K562 (cell line): Measurements from ENCODE around the gene CACNA1I. TPM values are rescaled to one million over a fixed set of nuclear protein-coding genes. Genes with fewer than 3 reads are reported as not detected.

Experiments used
- ATAC-seq: fragments of 200-7000 bp; cut with Tn5 transposase; 3 replicates; pipeline ENCODE4 v1.9.1; 2020; ENCODE audit warnings: moderate library complexity
- BruUV-seq: library from RNA; stranded (reverse); fragments of 400-500 nt; replicated peaks from 2 replicates; lab custom pipeline; 2021; lab: Mats Ljungman, UMichigan
- CTCF ChIA-PET: fragments of 300-600 bp; formaldehyde crosslinking; extraction: SDS; loops from one replicate; lab custom pipeline; 2021; ENCODE audit warnings: low intra/inter-chr PET ratio; lab: Yijun Ruan, JAX
- POLR2A ChIA-PET: fragments of 300-600, 350-650 bp; sonication (Branson Sonifier 250); formaldehyde crosslinking; extraction: SDS; loops from one replicate; lab custom pipeline; 2021; ENCODE audit warnings: antibody characterized with exemption, inconsistent platforms; lab: Yijun Ruan, JAX
- DNase-seq, 4 experiments: peaks; one replicate each; pipeline versions ENCODE4 v3.0.0 to v3.0.0-alpha.2; 2011 to 2018; ENCODE audit warnings: low spot score in 3 of 4, mixed read lengths in 3 of 4; ENCODE audit errors: extremely low read depth in 1 of 4
- FAIRE-seq: peaks from 2 replicates; lab custom pipeline; 2011; peaks lifted over from hg19 to GRCh38; lab: Jason Lieb, UNC
- H2AFZ ChIP-seq: 2 replicates; pipeline ENCODE4 v1.6.0; 2011; ENCODE audit warnings: low read depth, low read length, control low read depth, inconsistent platforms
- H3K27ac ChIP-seq: fragments of 200-600 bp; 3 replicates; pipeline ENCODE4 v1.8.0; 2011; ENCODE audit warnings: low read depth, mild to moderate bottlenecking, control low read depth, inconsistent platforms, low read length, moderate library complexity, mixed read lengths; ENCODE audit errors: extremely low read depth
- H3K27me3 ChIP-seq, 2 experiments: fragments of 300-600 bp in 1 of 2; 2 replicates in 1 of 2; 3 replicates in 1 of 2; pipeline versions ENCODE4 v1.6.0 to v1.8.0; 2011; ENCODE audit warnings: inconsistent platforms in 2 of 2, low read length in 2 of 2, mild to moderate bottlenecking in 1 of 2, mixed read lengths in 1 of 2, moderate library complexity in 1 of 2; ENCODE audit not compliant: control insufficient read depth in 2 of 2, insufficient read depth in 2 of 2
- H3K36me3 ChIP-seq: fragments of 300-600 bp; 3 replicates; pipeline ENCODE4 v1.8.0; 2011; ENCODE audit warnings: mild to moderate bottlenecking, low read length, inconsistent platforms; ENCODE audit not compliant: control insufficient read depth, insufficient read depth
- H3K4me1 ChIP-seq, 2 experiments: fragments of 200-600 bp in 1 of 2; replicated peaks in 1 of 2; 2 replicates in 1 of 2; 3 replicates in 1 of 2; pipeline versions ENCODE4 v1.5.1 to v1.8.0; 2011; ENCODE audit warnings: inconsistent platforms in 2 of 2, low read length in 2 of 2, mild to moderate bottlenecking in 1 of 2, mixed read lengths in 1 of 2, moderate library complexity in 1 of 2; ENCODE audit not compliant: control insufficient read depth in 2 of 2, insufficient read depth in 2 of 2
- H3K4me2 ChIP-seq: 2 replicates; pipeline ENCODE4 v1.6.1; 2011; ENCODE audit warnings: low read length, control low read depth, inconsistent platforms, mixed read lengths; ENCODE audit not compliant: insufficient read depth
- H3K4me3 ChIP-seq: fragments of 200-600 bp; sonication (generic), shearing (Covaris generic); 2 replicates; pipeline ENCODE4 v1.5.1; 2016; ENCODE audit warnings: control low read depth, inconsistent platforms
- H3K79me2 ChIP-seq: fragments of 200-600 bp; 3 replicates; pipeline ENCODE4 v1.8.0; 2011; ENCODE audit warnings: low read length, inconsistent platforms; ENCODE audit not compliant: control insufficient read depth, insufficient read depth
- H3K9ac ChIP-seq, 2 experiments: 2 replicates each; pipeline versions ENCODE4 v1.6.0 to v1.6.1; 2011; ENCODE audit warnings: low read depth in 2 of 2, low read length in 2 of 2, control low read depth in 1 of 2, inconsistent platforms in 1 of 2, mild to moderate bottlenecking in 1 of 2, mixed read lengths in 1 of 2; ENCODE audit not compliant: insufficient read depth in 1 of 2
- H3K9me1 ChIP-seq: one replicate; pipeline ENCODE4 v1.6.0; 2011; ENCODE audit warnings: inconsistent platforms, mild to moderate bottlenecking, low read length, moderate library complexity; ENCODE audit not compliant: control insufficient read depth, insufficient read depth
- H3K9me3 ChIP-seq: replicated peaks from 2 replicates; pipeline ENCODE4 v1.5.1; 2011; ENCODE audit warnings: low read depth, low read length, inconsistent platforms; ENCODE audit not compliant: control insufficient read depth, insufficient read depth
- H4K20me1 ChIP-seq: replicated peaks from 2 replicates; pipeline ENCODE4 v1.6.1; 2011; ENCODE audit warnings: low read length, inconsistent platforms, mixed read lengths; ENCODE audit not compliant: control insufficient read depth, insufficient read depth
- ARID2 ChIP-seq: fragments of 450-650 bp; IDR thresholded peaks from 2 replicates; pipeline ENCODE4 v1.6.1; 2017; ENCODE audit warnings: antibody characterized with exemption, mild to moderate bottlenecking
- BRD4 ChIP-seq: fragments of 200-600 bp; sonication (generic); IDR thresholded peaks from 2 replicates; pipeline ENCODE4 v1.6.1; 2017; ENCODE audit warnings: inconsistent platforms
- GATA2 ChIP-seq: sonication (generic); formaldehyde crosslinking; IDR thresholded peaks from 2 replicates; pipeline ENCODE4 v1.4.0; 2020; ENCODE audit warnings: mild to moderate bottlenecking, missing genetic modification reagents
- HDAC8 ChIP-seq: fragments of 450-650 bp; IDR thresholded peaks from 2 replicates; pipeline ENCODE4 v1.6.1; 2016; ENCODE audit warnings: mild to moderate bottlenecking, missing genetic modification characterization, moderate library complexity, missing compliant biosample characterization
- KDM1A ChIP-seq, 2 experiments: fragments of 450-650 bp; IDR thresholded peaks; 2 replicates each; pipeline ENCODE4 v1.6.1; 2016; ENCODE audit warnings: mild to moderate bottlenecking in 2 of 2
- MEF2A ChIP-seq: IDR thresholded peaks from 2 replicates; pipeline ENCODE4 v1.6.1; 2011; ENCODE audit warnings: low read depth, mild to moderate bottlenecking, low read length, moderate library complexity; ENCODE audit not compliant: control insufficient read depth
- MYNN ChIP-seq, 2 experiments: sonication (generic); formaldehyde crosslinking in 1 of 2; IDR thresholded peaks; 2 replicates each; pipeline versions ENCODE4 v1.5.0 to v1.6.1; 2016 to 2020; ENCODE audit warnings: antibody characterized with exemption in 1 of 2, missing genetic modification reagents in 1 of 2
- PYGO2 ChIP-seq: fragments of 450-650 bp; IDR thresholded peaks from 2 replicates; pipeline ENCODE4 v1.6.1; 2016; ENCODE audit warnings: mild to moderate bottlenecking, missing genetic modification characterization, moderate library complexity, missing compliant biosample characterization
- SMARCC2 ChIP-seq: fragments of 450-650 bp; IDR thresholded peaks from 2 replicates; pipeline ENCODE4 v1.6.1; 2017; ENCODE audit warnings: antibody characterized with exemption, moderate library complexity, mild to moderate bottlenecking, low read depth
- SMC3 ChIP-seq: conservative IDR thresholded peaks from 2 replicates; pipeline ENCODE4 v1.6.1; 2011; ENCODE audit warnings: low read depth, low read length, improper control_type of control experiment; ENCODE audit not compliant: insufficient read depth
- TOE1 ChIP-seq, 2 experiments: fragments of 450-650 bp in 1 of 2; sonication (generic) in 1 of 2; formaldehyde crosslinking in 1 of 2; IDR thresholded peaks; 2 replicates each; pipeline versions ENCODE4 v1.7.1 to v1.8.0; 2016 to 2022; ENCODE audit warnings: borderline replicate concordance in 2 of 2, mild to moderate bottlenecking in 2 of 2, antibody characterized with exemption in 1 of 2, inconsistent platforms in 1 of 2, low read depth in 1 of 2, missing genetic modification reagents in 1 of 2, moderate library complexity in 1 of 2
- VEZF1 ChIP-seq: fragments of 200-800 bp; sonication (Bioruptor generic); IDR thresholded peaks from 2 replicates; pipeline ENCODE4 v1.6.1; 2017; ENCODE audit warnings: missing genetic modification characterization, missing compliant biosample characterization
- ZNF146 ChIP-seq: IDR thresholded peaks from one replicate; pipeline ENCODE4 v1.6.1; 2018; ENCODE audit warnings: missing compliant biosample characterization; ENCODE audit not compliant: unreplicated experiment
- ZNF184 ChIP-seq: sonication (generic); formaldehyde crosslinking; IDR thresholded peaks from 2 replicates; pipeline ENCODE4 v1.5.0; 2020; ENCODE audit warnings: missing genetic modification reagents
- ZNF224 ChIP-seq: sonication (generic); formaldehyde crosslinking; IDR thresholded peaks from 2 replicates; pipeline ENCODE4 v1.8.0; 2022; ENCODE audit warnings: mild to moderate bottlenecking, missing genetic modification reagents
- ZNF584 ChIP-seq: fragments of 200-800 bp; sonication (Bioruptor generic); IDR thresholded peaks from 2 replicates; pipeline ENCODE4 v1.6.1; 2016; ENCODE audit warnings: low read depth, mild to moderate bottlenecking, missing genetic modification characterization, missing compliant biosample characterization
- WGBS: fragments of 100-300 bp; shearing (Covaris generic); methylation state at CpG from one replicate; pipeline ENCODE4 v1.1.6; 2016; ENCODE audit warnings: low coverage, mixed read lengths; ENCODE audit not compliant: insufficient coverage; ENCODE audit errors: missing lambda C conversion rate; 5-methylcytosine and 5-hydroxymethylcytosine counted together
- in situ Hi-C: fragments of 300-500 bp; cut with MboI; formaldehyde crosslinking; loops from 4 replicates; pipeline ENCODE4 v1.15.0; 2018; ENCODE audit warnings: inconsistent platforms, mixed read lengths
- intact Hi-C: fragments of 100-400 bp; cut with micrococcal nuclease; formaldehyde crosslinking; loops from 2 replicates; pipeline ENCODE4 v1.14.2; 2022
- polyA plus RNA-seq, 8 experiments: library from polyadenylated mRNA; depleted of rRNA in 4 of 8; stranded (reverse) in 5 of 8; unstranded in 3 of 8; fragments of >200 nt; fragmentation: Nextera tagmentation in 2 of 8; fragmentation: Illumina TruSeq in 1 of 8; extraction: Ambion mirVana in 2 of 8; extraction: Trizol in 1 of 8; gene quantifications; 2 replicates each; pipeline versions ENCODE4 v1.2.1 to v1.2.3, GENCODE V29; 2011 to 2014; ENCODE audit warnings: inconsistent platforms in 1 of 8, missing spikeins in 1 of 8
- total RNA-seq, 7 experiments: library from RNA; depleted of rRNA in 6 of 7; stranded (reverse); fragments of >200 nt in 6 of 7; fragmentation: Illumina TruSeq in 2 of 7; extraction: Trizol in 2 of 7; gene quantifications; 2 replicates each; pipeline versions ENCODE4 v1.2.1 to v1.2.3, GENCODE V29; 2011 to 2021; ENCODE audit warnings: low replicate concordance in 1 of 7
- TF ChIP-seq, protein P1 (sequence below), 2 experiments: fragments of 450-650 bp; conservative IDR thresholded peaks; 2 replicates each; pipeline ENCODE4 v1.6.1; 2017; ENCODE audit warnings: mild to moderate bottlenecking in 2 of 2, moderate library complexity in 2 of 2
- TF ChIP-seq, protein P2 (sequence below), 3 experiments: IDR thresholded peaks in 2 of 3; conservative IDR thresholded peaks in 1 of 3; 2 replicates each; pipeline ENCODE4 v1.5.1; 2011 to 2012; ENCODE audit warnings: low read length in 3 of 3, mild to moderate bottlenecking in 3 of 3, control low read depth in 2 of 3, improper control_type of control experiment in 1 of 3, inconsistent platforms in 1 of 3, low read depth in 1 of 3, mixed read lengths in 1 of 3, moderate library complexity in 1 of 3; ENCODE audit not compliant: insufficient read depth in 2 of 3

The CACNA1I gene
- total and polyA plus RNA-seq, 9 of the 15 experiments (the other 6 are each of a cell fraction or from before 2014, with no cell fraction given) = 0.01 to 0.79 (median 0.32) TPM; not detected in 1

- Histone ChIP-seq H3K4me3 (no peak overlapping the region), H3K9ac (no peak overlapping the region), H3K9me1 (no peaks in the 10 kb centered on the region), H3K79me2 (no peaks in the 10 kb centered on the region), H4K20me1 (no peaks in the 10 kb centered on the region), H3K4me2 (no peak overlapping the region), H2AFZ (no peak overlapping the region), H3K27me3 (no peaks in the 10 kb centered on the region), H3K27ac (no peak overlapping the region), H3K9me3 (no peaks in the 10 kb centered on the region), H3K36me3 (no peaks in the 10 kb centered on the region), H3K4me1 (peaks cover 15 to 51% of the 10 kb centered on the region in 2 experiments)
- intact Hi-C loops (no loop called here), in situ Hi-C loops (no loop called here)
- ATAC-seq = peak; percentile 68
- WGBS = 71% methylated on average over 6 of the region's 17 CpGs
- peak; percentile 51 to 61 (median 58) for DNase-seq
- CTCF ChIA-PET = no interaction called here
- no TSS peak for BruUV-seq
- FAIRE-seq = no peak
- POLR2A ChIA-PET = no interaction called here
- TF ChIP-seq ARID2 (peak; percentile 70), ZNF584 (no peak), TOE1 (IDR thresholded peaks at IDR 0.05; ENCODE audit: borderline replicate concordance) (no peak), TOE1 (CRISPR knock-in tag; IDR thresholded peaks at IDR 0.05; ENCODE audit: borderline replicate concordance, low read depth) (no peak), ZNF184 (no peak), MYNN (IDR thresholded peaks at IDR 0.05) (0 out of 2 replicates have a peak, but pooled peaks have one; percentile 10), MYNN (CRISPR knock-in tag; IDR thresholded peaks at IDR 0.05) (no peak), BRD4 (no peak), MEF2A (no peak), ZNF224 (CRISPR knock-in tag) (no peak), ZNF146 (CRISPR knock-in tag) (no peak), KDM1A (IDR thresholded peaks at IDR 0.05) (peak in 1 of 2 experiments; percentile 98; a peak in 2 of 4 replicates), HDAC8 (tag) (no peak), SMARCC2 (no peak), PYGO2 (no peak), GATA2 (CRISPR knock-in tag) (0 out of 2 replicates have a peak, but pooled peaks have one; percentile 39), SMC3 (peak; percentile 34; the same call in 1 of the 2 replicates), VEZF1 (CRISPR knock-in tag) (no peak)
- TF ChIP-seq, protein P1, sequence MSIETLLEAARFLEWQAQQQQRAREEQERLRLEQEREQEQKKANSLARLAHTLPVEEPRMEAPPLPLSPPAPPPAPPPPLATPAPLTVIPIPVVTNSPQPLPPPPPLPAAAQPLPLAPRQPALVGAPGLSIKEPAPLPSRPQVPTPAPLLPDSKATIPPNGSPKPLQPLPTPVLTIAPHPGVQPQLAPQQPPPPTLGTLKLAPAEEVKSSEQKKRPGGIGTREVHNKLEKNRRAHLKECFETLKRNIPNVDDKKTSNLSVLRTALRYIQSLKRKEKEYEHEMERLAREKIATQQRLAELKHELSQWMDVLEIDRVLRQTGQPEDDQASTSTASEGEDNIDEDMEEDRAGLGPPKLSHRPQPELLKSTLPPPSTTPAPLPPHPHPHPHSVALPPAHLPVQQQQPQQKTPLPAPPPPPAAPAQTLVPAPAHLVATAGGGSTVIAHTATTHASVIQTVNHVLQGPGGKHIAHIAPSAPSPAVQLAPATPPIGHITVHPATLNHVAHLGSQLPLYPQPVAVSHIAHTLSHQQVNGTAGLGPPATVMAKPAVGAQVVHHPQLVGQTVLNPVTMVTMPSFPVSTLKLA (conservative IDR thresholded peaks at IDR 0.05) = no peak
- TF ChIP-seq, protein P2, sequence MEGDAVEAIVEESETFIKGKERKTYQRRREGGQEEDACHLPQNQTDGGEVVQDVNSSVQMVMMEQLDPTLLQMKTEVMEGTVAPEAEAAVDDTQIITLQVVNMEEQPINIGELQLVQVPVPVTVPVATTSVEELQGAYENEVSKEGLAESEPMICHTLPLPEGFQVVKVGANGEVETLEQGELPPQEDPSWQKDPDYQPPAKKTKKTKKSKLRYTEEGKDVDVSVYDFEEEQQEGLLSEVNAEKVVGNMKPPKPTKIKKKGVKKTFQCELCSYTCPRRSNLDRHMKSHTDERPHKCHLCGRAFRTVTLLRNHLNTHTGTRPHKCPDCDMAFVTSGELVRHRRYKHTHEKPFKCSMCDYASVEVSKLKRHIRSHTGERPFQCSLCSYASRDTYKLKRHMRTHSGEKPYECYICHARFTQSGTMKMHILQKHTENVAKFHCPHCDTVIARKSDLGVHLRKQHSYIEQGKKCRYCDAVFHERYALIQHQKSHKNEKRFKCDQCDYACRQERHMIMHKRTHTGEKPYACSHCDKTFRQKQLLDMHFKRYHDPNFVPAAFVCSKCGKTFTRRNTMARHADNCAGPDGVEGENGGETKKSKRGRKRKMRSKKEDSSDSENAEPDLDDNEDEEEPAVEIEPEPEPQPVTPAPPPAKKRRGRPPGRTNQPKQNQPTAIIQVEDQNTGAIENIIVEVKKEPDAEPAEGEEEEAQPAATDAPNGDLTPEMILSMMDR (IDR thresholded peaks at IDR 0.05 in 2 of 3, conservative IDR thresholded peaks at IDR 0.05 in 1 of 3; ENCODE audit: insufficient read depth in 2 of 3, low read depth in 1 of 3, low read length in 3 of 3) = peak; percentile 51 to 76 (median 54)
These were observed 52.4 kb downstream of the CACNA1I start for GRCh38 chr22:39622881-39623367.
